MM.1S (cell line): ENCODE results near the gene PSMG3.

Experiments
- DNase-seq: peaks from one replicate; pipeline ENCODE4 v3.0.0-alpha.2; 2015
- H2AFZ ChIP-seq: fragments of 300-600 bp; sonication (generic); 2 replicates; pipeline ENCODE4 v1.6.0; 2016; ENCODE audit warnings: antibody characterized with exemption, low read length
- H3F3A ChIP-seq: fragments of 300-600 bp; sonication (generic); 2 replicates; pipeline ENCODE4 v1.6.1; 2016; ENCODE audit warnings: mild to moderate bottlenecking, antibody characterized with exemption, low read length, moderate library complexity, mixed read lengths; ENCODE audit not compliant: insufficient read depth
- H3K27ac ChIP-seq: fragments of 300-600 bp; sonication (generic); 2 replicates; pipeline ENCODE4 v1.5.1; 2016; ENCODE audit warnings: mild to moderate bottlenecking, low read length
- H3K27me3 ChIP-seq: fragments of 300-600 bp; sonication (generic); replicated peaks from 2 replicates; pipeline ENCODE4 v1.6.0; 2016; ENCODE audit warnings: low read length; ENCODE audit not compliant: insufficient read depth
- H3K36me3 ChIP-seq: fragments of 300-600 bp; sonication (generic); replicated peaks from 2 replicates; pipeline ENCODE4 v1.6.1; 2016; ENCODE audit warnings: mild to moderate bottlenecking, low read length, mixed read lengths; ENCODE audit not compliant: insufficient read depth
- H3K4me1 ChIP-seq: fragments of 300-600 bp; sonication (generic); 2 replicates; pipeline ENCODE4 v1.6.1; 2016; ENCODE audit warnings: low read length, mixed read lengths
- H3K4me2 ChIP-seq: fragments of 300-600 bp; sonication (generic); 2 replicates; pipeline ENCODE4 v1.6.0; 2016; ENCODE audit warnings: low read depth, low read length
- H3K4me3 ChIP-seq: fragments of 300-600 bp; sonication (generic); 2 replicates; pipeline ENCODE4 v1.5.1; 2016; ENCODE audit warnings: low read length, mixed read lengths
- H3K79me2 ChIP-seq: fragments of 300-600 bp; sonication (generic); 2 replicates; pipeline ENCODE4 v1.6.1; 2016; ENCODE audit warnings: mixed run types, low read length, mixed read lengths
- H3K9ac ChIP-seq: fragments of 300-600 bp; sonication (generic); 2 replicates; pipeline ENCODE4 v1.6.1; 2016; ENCODE audit warnings: low read length, mixed read lengths
- H3K9me2 ChIP-seq: fragments of 300-600 bp; sonication (generic); replicated peaks from 2 replicates; pipeline ENCODE4 v1.6.1; 2016; ENCODE audit warnings: mild to moderate bottlenecking, low read length, mixed read lengths; ENCODE audit not compliant: insufficient read depth
- H3K9me3 ChIP-seq: fragments of 300-600 bp; sonication (generic); replicated peaks from 2 replicates; pipeline ENCODE4 v1.6.1; 2016; ENCODE audit warnings: mild to moderate bottlenecking, low read length, mixed read lengths; ENCODE audit not compliant: insufficient read depth
- H4K20me1 ChIP-seq: fragments of 300-600 bp; sonication (generic); 2 replicates; pipeline ENCODE4 v1.6.1; 2016; ENCODE audit warnings: mild to moderate bottlenecking, low read length, moderate library complexity, mixed read lengths; ENCODE audit not compliant: insufficient read depth
- EZH2 ChIP-seq: fragments of 300-600 bp; sonication (generic); optimal IDR thresholded peaks from 2 replicates; pipeline ENCODE3; 2017; ENCODE audit warnings: low read depth, mild to moderate bottlenecking, antibody characterized with exemption, low read length, mixed read lengths
- EZH2phosphoT487 ChIP-seq: fragments of 300-600 bp; sonication (generic); IDR thresholded peaks from 2 replicates; pipeline ENCODE4 v1.6.1; 2018; ENCODE audit warnings: antibody characterized with exemption, low read length
- TF ChIP-seq, protein P1 (sequence below): fragments of 300-600 bp; sonication (generic); IDR thresholded peaks from 2 replicates; pipeline ENCODE4 v1.5.1; 2016; ENCODE audit warnings: antibody characterized with exemption, low read length, mixed read lengths

Gene PSMG3

DNA sequence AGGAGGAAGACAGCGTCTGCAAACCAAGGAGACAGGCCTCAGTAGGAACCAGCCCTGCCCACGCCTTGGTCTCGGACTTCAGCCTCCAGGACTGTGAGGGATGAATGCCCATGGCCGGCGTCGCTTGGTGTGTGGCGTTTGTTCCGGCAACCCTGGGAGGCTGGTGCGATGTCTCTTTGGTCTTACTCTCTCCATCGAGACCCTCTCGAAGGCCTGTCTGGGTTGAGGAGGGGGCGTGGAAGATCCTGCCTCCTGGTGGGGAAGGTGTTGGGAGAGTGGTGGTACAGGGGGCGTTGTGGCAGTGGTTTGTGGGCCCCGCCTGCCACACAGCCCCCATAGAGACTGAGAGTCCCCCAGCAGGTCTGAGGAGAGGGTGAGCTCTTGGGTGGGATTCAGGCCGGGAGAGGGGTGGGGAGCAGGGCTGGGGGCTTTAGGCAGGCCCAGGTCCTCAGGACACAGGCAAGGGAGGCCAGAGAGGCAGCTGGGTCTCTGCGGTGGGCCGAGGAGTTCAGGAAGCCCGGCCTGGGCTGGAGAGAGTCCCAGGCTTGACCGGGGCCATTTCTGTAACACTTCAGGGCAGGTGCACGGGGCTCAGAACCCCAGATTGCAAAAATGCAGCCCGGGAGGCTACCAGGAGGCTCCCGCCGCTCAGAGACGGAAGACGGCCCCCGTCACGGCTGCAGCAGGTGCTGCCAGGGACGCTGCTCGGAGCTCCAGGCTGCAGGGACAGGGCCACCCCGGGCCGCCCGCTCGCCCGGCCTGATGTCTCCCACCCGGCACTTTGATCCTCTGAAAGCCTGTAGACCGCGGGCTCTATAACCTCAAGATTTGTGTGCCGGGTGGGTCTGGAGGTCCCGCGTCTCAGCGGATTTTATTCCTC, 33.8 kb upstream of the PSMG3 start:
- Histone ChIP-seq H3K79me2 (no peaks in the 10 kb centered on the region), H3K27me3 (peaks cover 92% of the 10 kb centered on the region), H3K4me3 (no peak overlapping the region), H3K9me3 (no peaks in the 10 kb centered on the region), H3K4me1 (no peaks in the 10 kb centered on the region), H3K4me2 (no peak overlapping the region), H3K9me2 (no peaks in the 10 kb centered on the region), H4K20me1 (no peaks in the 10 kb centered on the region), H3K9ac (no peak overlapping the region), H3K36me3 (no peaks in the 10 kb centered on the region), H2AFZ (no peak overlapping the region), H3K27ac (no peak overlapping the region), H3F3A (no peaks in the 10 kb centered on the region)
- DNase-seq, result no peak
- no peak for TF ChIP-seq EZH2phosphoT487
- TF ChIP-seq, protein P1, sequence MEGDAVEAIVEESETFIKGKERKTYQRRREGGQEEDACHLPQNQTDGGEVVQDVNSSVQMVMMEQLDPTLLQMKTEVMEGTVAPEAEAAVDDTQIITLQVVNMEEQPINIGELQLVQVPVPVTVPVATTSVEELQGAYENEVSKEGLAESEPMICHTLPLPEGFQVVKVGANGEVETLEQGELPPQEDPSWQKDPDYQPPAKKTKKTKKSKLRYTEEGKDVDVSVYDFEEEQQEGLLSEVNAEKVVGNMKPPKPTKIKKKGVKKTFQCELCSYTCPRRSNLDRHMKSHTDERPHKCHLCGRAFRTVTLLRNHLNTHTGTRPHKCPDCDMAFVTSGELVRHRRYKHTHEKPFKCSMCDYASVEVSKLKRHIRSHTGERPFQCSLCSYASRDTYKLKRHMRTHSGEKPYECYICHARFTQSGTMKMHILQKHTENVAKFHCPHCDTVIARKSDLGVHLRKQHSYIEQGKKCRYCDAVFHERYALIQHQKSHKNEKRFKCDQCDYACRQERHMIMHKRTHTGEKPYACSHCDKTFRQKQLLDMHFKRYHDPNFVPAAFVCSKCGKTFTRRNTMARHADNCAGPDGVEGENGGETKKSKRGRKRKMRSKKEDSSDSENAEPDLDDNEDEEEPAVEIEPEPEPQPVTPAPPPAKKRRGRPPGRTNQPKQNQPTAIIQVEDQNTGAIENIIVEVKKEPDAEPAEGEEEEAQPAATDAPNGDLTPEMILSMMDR, result no peak
- TF ChIP-seq EZH2, result no peak

DNA sequence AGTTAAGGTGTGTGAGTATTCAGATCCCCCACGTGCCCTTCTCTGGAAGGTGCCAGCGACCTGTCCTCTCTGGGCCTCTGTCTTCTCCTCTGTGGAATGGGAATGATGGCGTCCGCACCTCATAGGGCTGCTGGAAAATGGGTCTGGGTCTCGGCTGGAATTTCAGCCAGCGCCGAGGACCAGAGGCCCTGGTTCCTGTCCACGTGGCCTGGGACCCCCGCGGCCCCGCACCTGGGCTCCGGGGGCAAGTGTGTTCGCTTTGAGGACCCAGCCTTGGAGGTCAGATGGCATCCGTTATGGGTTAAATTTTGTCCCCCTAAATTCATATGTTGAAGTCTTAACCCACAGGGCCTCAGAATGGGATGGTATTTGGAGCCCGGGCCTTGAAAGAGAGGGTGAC, 32.6 kb upstream of the PSMG3 start:
- TF ChIP-seq EZH2 (no peak), EZH2phosphoT487 (no peak)
- TF ChIP-seq, protein P1, result no peak
- Histone ChIP-seq H3K4me2 (no peak overlapping the region), H3K4me3 (no peak overlapping the region), H3F3A (no peaks in the 10 kb centered on the region), H4K20me1 (no peaks in the 10 kb centered on the region), H3K27me3 (peaks cover 92% of the 10 kb centered on the region), H3K4me1 (no peaks in the 10 kb centered on the region), H3K9me2 (no peaks in the 10 kb centered on the region), H3K36me3 (no peaks in the 10 kb centered on the region), H3K27ac (no peak overlapping the region), H2AFZ (no peak overlapping the region), H3K9ac (no peak overlapping the region), H3K9me3 (no peaks in the 10 kb centered on the region), H3K79me2 (no peaks in the 10 kb centered on the region)
- DNase-seq, result no peak

DNA sequence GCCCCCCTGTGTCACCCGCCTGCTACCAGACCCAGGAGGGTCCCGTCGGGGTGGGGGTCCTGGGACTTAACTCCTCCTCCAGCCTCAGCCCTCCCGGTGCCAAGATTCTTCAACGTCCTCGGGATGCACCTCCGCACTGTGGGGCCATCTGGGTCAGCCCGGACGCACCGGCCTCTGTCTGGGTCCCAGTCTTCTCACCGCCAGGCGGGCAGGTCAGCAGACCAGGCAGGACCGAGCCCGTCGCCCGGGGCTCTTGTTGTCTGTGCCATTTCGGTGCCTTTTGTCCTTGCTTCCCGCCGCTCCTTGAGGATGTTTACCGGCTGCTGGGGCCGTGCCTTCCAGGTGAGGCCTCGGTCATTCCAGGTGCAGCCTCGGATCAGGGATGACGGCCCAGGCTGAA, 32.1 kb upstream of the PSMG3 start:
- no peak for DNase-seq
- Histone ChIP-seq H3K27ac (no peak overlapping the region), H3K36me3 (no peaks in the 10 kb centered on the region), H4K20me1 (no peaks in the 10 kb centered on the region), H3K9me2 (no peaks in the 10 kb centered on the region), H3K4me1 (no peaks in the 10 kb centered on the region), H3F3A (no peaks in the 10 kb centered on the region), H3K27me3 (peaks cover 92% of the 10 kb centered on the region), H3K4me2 (no peak overlapping the region), H3K9ac (no peak overlapping the region), H3K79me2 (no peaks in the 10 kb centered on the region), H3K4me3 (no peak overlapping the region), H3K9me3 (no peaks in the 10 kb centered on the region), H2AFZ (no peak overlapping the region)
- TF ChIP-seq EZH2 (no peak), EZH2phosphoT487 (no peak)
- TF ChIP-seq, protein P1, result no peak
